MM.1S (cell line): Measurements from ENCODE around the gene TCF3.

Experiments
- CTCF ChIP-seq: fragments of 300-600 bp; sonication (generic); IDR thresholded peaks from 2 replicates; pipeline ENCODE4 v1.5.1; 2016; ENCODE audit warnings: antibody characterized with exemption, low read length, mixed read lengths
- EZH2 ChIP-seq: fragments of 300-600 bp; sonication (generic); optimal IDR thresholded peaks from 2 replicates; pipeline ENCODE3; 2017; ENCODE audit warnings: low read depth, mild to moderate bottlenecking, antibody characterized with exemption, low read length, mixed read lengths
- EZH2phosphoT487 ChIP-seq: fragments of 300-600 bp; sonication (generic); IDR thresholded peaks from 2 replicates; pipeline ENCODE4 v1.6.1; 2018; ENCODE audit warnings: antibody characterized with exemption, low read length

GRCh38 chr19:1671716-1672037, 19.3 kb upstream of the TCF3 start:
- TF ChIP-seq CTCF (no peak), EZH2 (no peak), EZH2phosphoT487 (no peak)
